Measurements from ENCODE around the gene FLNB.

DNA sequence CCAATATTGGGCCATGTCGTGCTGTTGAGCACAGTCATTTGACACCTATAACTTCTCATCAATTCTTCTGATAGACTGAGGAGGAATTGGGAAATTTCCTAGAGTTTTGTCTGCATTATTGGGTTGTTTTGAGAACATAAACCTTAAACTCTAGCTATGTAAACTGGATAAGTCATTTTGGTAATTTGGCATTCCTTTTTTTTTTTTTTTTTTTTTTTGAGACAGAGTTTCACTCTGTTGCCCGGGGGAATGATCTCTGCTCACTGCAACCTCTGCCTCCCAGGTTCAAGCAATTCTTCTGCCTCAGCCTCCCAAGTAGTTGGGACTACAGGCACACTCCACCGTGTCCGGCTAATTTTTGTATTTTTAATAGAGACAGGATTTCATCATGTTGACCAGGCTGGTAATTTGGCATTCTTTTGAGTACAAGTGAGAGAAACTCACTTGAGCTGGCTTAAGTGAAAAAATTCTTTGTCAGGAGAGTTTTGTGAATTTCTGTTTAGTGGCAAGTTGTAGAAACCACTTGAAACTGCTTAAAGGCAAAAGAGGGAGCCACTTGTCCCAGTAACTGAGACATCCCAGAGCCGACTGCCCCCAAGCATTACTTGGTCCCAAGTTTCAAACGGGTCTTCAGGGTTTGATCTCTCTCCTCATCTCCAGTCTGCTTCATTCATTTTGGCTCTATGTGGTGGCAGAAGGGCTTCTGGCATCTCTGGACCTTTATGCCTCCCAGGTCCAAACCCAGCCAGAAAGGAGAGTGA, 34.9 kb downstream of the FLNB start:
- no peak for TF ChIP-seq POLR2A (IDR thresholded peaks at IDR 0.05)
- TF ChIP-seq, protein P1, sequence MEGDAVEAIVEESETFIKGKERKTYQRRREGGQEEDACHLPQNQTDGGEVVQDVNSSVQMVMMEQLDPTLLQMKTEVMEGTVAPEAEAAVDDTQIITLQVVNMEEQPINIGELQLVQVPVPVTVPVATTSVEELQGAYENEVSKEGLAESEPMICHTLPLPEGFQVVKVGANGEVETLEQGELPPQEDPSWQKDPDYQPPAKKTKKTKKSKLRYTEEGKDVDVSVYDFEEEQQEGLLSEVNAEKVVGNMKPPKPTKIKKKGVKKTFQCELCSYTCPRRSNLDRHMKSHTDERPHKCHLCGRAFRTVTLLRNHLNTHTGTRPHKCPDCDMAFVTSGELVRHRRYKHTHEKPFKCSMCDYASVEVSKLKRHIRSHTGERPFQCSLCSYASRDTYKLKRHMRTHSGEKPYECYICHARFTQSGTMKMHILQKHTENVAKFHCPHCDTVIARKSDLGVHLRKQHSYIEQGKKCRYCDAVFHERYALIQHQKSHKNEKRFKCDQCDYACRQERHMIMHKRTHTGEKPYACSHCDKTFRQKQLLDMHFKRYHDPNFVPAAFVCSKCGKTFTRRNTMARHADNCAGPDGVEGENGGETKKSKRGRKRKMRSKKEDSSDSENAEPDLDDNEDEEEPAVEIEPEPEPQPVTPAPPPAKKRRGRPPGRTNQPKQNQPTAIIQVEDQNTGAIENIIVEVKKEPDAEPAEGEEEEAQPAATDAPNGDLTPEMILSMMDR (IDR thresholded peaks at IDR 0.05): no peak

Measured in adrenal gland (tissue), 5 donors.